HEK293 (cell line): ENCODE measurements around the gene RAET1L.

Experiments used
- ATF2 ChIP-seq: fragments of 450-650 bp; formaldehyde crosslinking; IDR thresholded peaks from 2 replicates; pipeline ENCODE4 v1.5.1; 2016; ENCODE audit warnings: missing biosample characterization, missing genetic modification characterization, low read depth
- BCL11B ChIP-seq: fragments of 450-650 bp; formaldehyde crosslinking; IDR thresholded peaks from 2 replicates; pipeline ENCODE4 v1.5.1; 2016; ENCODE audit warnings: low read depth, missing biosample characterization, missing genetic modification characterization
- ELK4 ChIP-seq: IDR thresholded peaks from 2 replicates; pipeline ENCODE4 v1.6.1; 2011; ENCODE audit warnings: mild to moderate bottlenecking, low read depth, low read length, borderline replicate concordance
- FEZF1 ChIP-seq: fragments of 450-650 bp; formaldehyde crosslinking; IDR thresholded peaks from 2 replicates; pipeline ENCODE4 v1.5.1; 2016; ENCODE audit warnings: missing biosample characterization, missing genetic modification characterization
- GLI2 ChIP-seq: fragments of 450-650 bp; formaldehyde crosslinking; IDR thresholded peaks from 2 replicates; pipeline ENCODE4; 2017; ENCODE audit warnings: missing biosample characterization, missing genetic modification characterization, low read depth, borderline replicate concordance
- HIC1 ChIP-seq: fragments of 450-650 bp; formaldehyde crosslinking; IDR thresholded peaks from 2 replicates; pipeline ENCODE4 v1.5.1; 2016; ENCODE audit warnings: missing biosample characterization, missing genetic modification characterization
- HOXC10 ChIP-seq: sonication (generic); formaldehyde crosslinking; IDR thresholded peaks from 2 replicates; pipeline ENCODE4 v1.8.1; 2023; ENCODE audit warnings: mild to moderate bottlenecking, missing genetic modification reagents
- KLF7 ChIP-seq: fragments of 450-650 bp; formaldehyde crosslinking; IDR thresholded peaks from 2 replicates; pipeline ENCODE4 v1.5.1; 2016; ENCODE audit warnings: missing biosample characterization, missing genetic modification characterization, borderline replicate concordance
- REPIN1 ChIP-seq: fragments of 450-650 bp; formaldehyde crosslinking; IDR thresholded peaks from 2 replicates; pipeline ENCODE4 v1.5.1; 2017; ENCODE audit warnings: missing biosample characterization, missing genetic modification characterization, low read depth
- SCRT2 ChIP-seq: fragments of 450-650 bp; formaldehyde crosslinking; IDR thresholded peaks from 2 replicates; pipeline ENCODE4 v1.5.1; 2016; ENCODE audit warnings: missing biosample characterization, missing genetic modification characterization
- ZBTB17 ChIP-seq: fragments of 450-650 bp; formaldehyde crosslinking; IDR thresholded peaks from 2 replicates; pipeline ENCODE4 v1.5.1; 2016; ENCODE audit warnings: missing biosample characterization, missing genetic modification characterization
- ZBTB48 ChIP-seq: fragments of 450-650 bp; formaldehyde crosslinking; IDR thresholded peaks from 2 replicates; pipeline ENCODE4 v1.5.1; 2016; ENCODE audit warnings: missing biosample characterization, missing genetic modification characterization
- ZFHX2 ChIP-seq: fragments of 450-650 bp; formaldehyde crosslinking; conservative IDR thresholded peaks from 2 replicates; pipeline ENCODE4 v1.5.1; 2016; ENCODE audit warnings: missing biosample characterization, missing genetic modification characterization
- ZNF112 ChIP-seq: fragments of 450-650 bp; formaldehyde crosslinking; IDR thresholded peaks from 2 replicates; pipeline ENCODE4 v1.5.0; 2017; ENCODE audit warnings: missing biosample characterization, missing genetic modification characterization
- ZNF19 ChIP-seq: fragments of 450-650 bp; formaldehyde crosslinking; IDR thresholded peaks from 2 replicates; pipeline ENCODE4; 2016; ENCODE audit warnings: missing biosample characterization, missing genetic modification characterization, low read depth
- ZNF239 ChIP-seq: fragments of 450-650 bp; formaldehyde crosslinking; IDR thresholded peaks from 2 replicates; pipeline ENCODE4 v1.5.1; 2016; ENCODE audit warnings: missing biosample characterization, missing genetic modification characterization
- ZNF274 ChIP-seq, 2 experiments: fragments of 200-500 bp in 1 of 2; fragments of 450-650 bp in 1 of 2; sonication (Bioruptor generic) in 1 of 2; formaldehyde crosslinking in 1 of 2; IDR thresholded peaks; 2 replicates each; pipeline versions ENCODE4 v1.5.1 to v1.6.1; 2014 to 2016; ENCODE audit warnings: borderline replicate concordance in 1 of 2, inconsistent platforms in 1 of 2, low read length in 1 of 2, missing biosample characterization in 1 of 2, missing genetic modification characterization in 1 of 2
- ZNF302 ChIP-seq: fragments of 450-650 bp; formaldehyde crosslinking; IDR thresholded peaks from 2 replicates; pipeline ENCODE4 v1.5.1; 2016; ENCODE audit warnings: missing biosample characterization, missing genetic modification characterization, low read depth
- ZNF350 ChIP-seq: fragments of 450-650 bp; formaldehyde crosslinking; IDR thresholded peaks from 2 replicates; pipeline ENCODE4 v1.5.0; 2017; ENCODE audit warnings: missing biosample characterization, mild to moderate bottlenecking, missing genetic modification characterization
- ZNF354C ChIP-seq: fragments of 450-650 bp; formaldehyde crosslinking; IDR thresholded peaks from 2 replicates; pipeline ENCODE4 v1.5.1; 2016; ENCODE audit warnings: missing biosample characterization, missing genetic modification characterization, low read depth, borderline replicate concordance
- ZNF426 ChIP-seq: fragments of 450-650 bp; formaldehyde crosslinking; IDR thresholded peaks from 2 replicates; pipeline ENCODE4 v1.5.1; 2017; ENCODE audit warnings: missing biosample characterization, missing genetic modification characterization, mild to moderate bottlenecking, inconsistent platforms, moderate library complexity
- ZNF433 ChIP-seq: fragments of 450-650 bp; formaldehyde crosslinking; IDR thresholded peaks from 2 replicates; pipeline ENCODE4 v1.5.1; 2016; ENCODE audit warnings: missing biosample characterization, missing genetic modification characterization, low read depth
- ZNF449 ChIP-seq: fragments of 450-650 bp; formaldehyde crosslinking; IDR thresholded peaks from 2 replicates; pipeline ENCODE4 v1.5.1; 2017; ENCODE audit warnings: missing biosample characterization, mild to moderate bottlenecking, missing genetic modification characterization, moderate library complexity
- ZNF513 ChIP-seq: fragments of 450-650 bp; IDR thresholded peaks from 2 replicates; pipeline ENCODE4 v1.5.1; 2018; ENCODE audit warnings: missing biosample characterization, missing genetic modification characterization
- ZNF530 ChIP-seq: fragments of 450-650 bp; formaldehyde crosslinking; IDR thresholded peaks from 2 replicates; pipeline ENCODE4 v1.5.1; 2016; ENCODE audit warnings: low read depth, missing biosample characterization, missing genetic modification characterization
- ZNF621 ChIP-seq: fragments of 450-650 bp; formaldehyde crosslinking; IDR thresholded peaks from 2 replicates; pipeline ENCODE4 v1.5.1; 2017; ENCODE audit warnings: missing biosample characterization, missing genetic modification characterization
- ZNF623 ChIP-seq: fragments of 450-650 bp; formaldehyde crosslinking; IDR thresholded peaks from 2 replicates; pipeline ENCODE4 v1.5.1; 2016; ENCODE audit warnings: missing biosample characterization, missing genetic modification characterization
- ZNF629 ChIP-seq: fragments of 450-650 bp; formaldehyde crosslinking; IDR thresholded peaks from 2 replicates; pipeline ENCODE4 v1.5.1; 2017; ENCODE audit warnings: missing biosample characterization, missing genetic modification characterization
- ZNF785 ChIP-seq: fragments of 450-650 bp; formaldehyde crosslinking; IDR thresholded peaks from 2 replicates; pipeline ENCODE4 v1.5.1; 2016; ENCODE audit warnings: missing biosample characterization, missing genetic modification characterization
- ZNF791 ChIP-seq: fragments of 450-650 bp; formaldehyde crosslinking; IDR thresholded peaks from 2 replicates; pipeline ENCODE4 v1.5.1; 2016; ENCODE audit warnings: missing biosample characterization, missing genetic modification characterization
- ZNF792 ChIP-seq: fragments of 450-650 bp; formaldehyde crosslinking; IDR thresholded peaks from 2 replicates; pipeline ENCODE4 v1.5.1; 2016; ENCODE audit warnings: missing biosample characterization, missing genetic modification characterization
- ZNF837 ChIP-seq: fragments of 450-650 bp; formaldehyde crosslinking; IDR thresholded peaks from 2 replicates; pipeline ENCODE4 v1.5.1; 2016; ENCODE audit warnings: missing biosample characterization, missing genetic modification characterization

The RAET1L gene

GRCh38 chr6:149990661-149991471, 34.5 kb downstream of the RAET1L start (continued):
- TF ChIP-seq ZNF433 (tag by site-specific recombination) (no peak), SCRT2 (tag by site-specific recombination) (no peak), ZNF791 (tag by site-specific recombination) (no peak), ZNF350 (tag by site-specific recombination) (no peak), REPIN1 (no peak), ZNF530 (tag by site-specific recombination) (no peak), GLI2 (no peak), ZNF785 (tag by site-specific recombination) (no peak), ZNF629 (tag by site-specific recombination) (no peak), BCL11B (tag by site-specific recombination) (no peak), ZBTB48 (peak; percentile 97), ZNF19 (no peak), FEZF1 (tag by site-specific recombination) (no peak), HOXC10 (CRISPR knock-in tag) (no peak), ZNF792 (tag by site-specific recombination) (no peak), ZNF449 (tag by site-specific recombination) (peak; percentile 61; the same call in 1 of the 2 replicates), ZNF302 (no peak), ELK4 (no peak), ZNF354C (tag by site-specific recombination) (no peak), ZBTB17 (tag by site-specific recombination) (0 out of 2 replicates have a peak, but pooled peaks have one; percentile 42), ZNF274 (IDR thresholded peaks at IDR 0.05; ENCODE audit: low read length) (no peak), ZNF274 (tag by site-specific recombination; IDR thresholded peaks at IDR 0.05; ENCODE audit: borderline replicate concordance) (no peak), ZFHX2 (tag by site-specific recombination) (peak; percentile 41), KLF7 (tag by site-specific recombination) (no peak), HIC1 (tag by site-specific recombination) (peak; percentile 55; the same call in 1 of the 2 replicates), ZNF426 (no peak), ZNF112 (no peak), ZNF621 (tag by site-specific recombination) (no peak), ZNF239 (no peak), ZNF837 (tag by site-specific recombination) (no peak), ZNF513 (no peak), ZNF623 (tag by site-specific recombination) (no peak), ATF2 (no peak)
